GM12874 (cell line): Measurements from ENCODE around the gene DCST1.
A peak's percentile ranks its signal among the peaks of the same experiment; 100 is the strongest.

Experiments used
- TF ChIP-seq, protein P1 (sequence below): IDR thresholded peaks from 2 replicates; pipeline ENCODE4 v1.5.1; 2011; ENCODE audit warnings: low read depth, mild to moderate bottlenecking, control low read depth, low read length, moderate library complexity; ENCODE audit not compliant: insufficient read depth

Gene DCST1

DNA sequence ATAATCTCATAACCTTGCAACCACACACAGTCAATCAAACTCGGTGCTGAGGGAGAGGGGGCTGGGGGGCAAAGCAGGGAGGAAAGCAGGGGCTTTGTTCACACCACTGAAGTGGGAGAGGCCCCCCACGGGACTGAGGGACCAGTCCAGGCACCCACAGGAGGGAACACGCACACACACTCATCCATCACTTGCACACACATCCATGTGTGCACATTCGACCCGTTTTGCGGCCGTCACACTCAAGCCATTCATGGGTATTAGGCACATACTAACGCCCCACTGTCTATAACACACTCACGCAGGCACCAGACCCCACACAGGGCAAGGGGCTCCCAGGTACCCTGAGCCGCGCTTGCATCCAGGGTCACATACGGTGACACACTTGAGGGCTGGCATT lies 59.0 kb downstream of the DCST1 start:
- TF ChIP-seq, protein P1, sequence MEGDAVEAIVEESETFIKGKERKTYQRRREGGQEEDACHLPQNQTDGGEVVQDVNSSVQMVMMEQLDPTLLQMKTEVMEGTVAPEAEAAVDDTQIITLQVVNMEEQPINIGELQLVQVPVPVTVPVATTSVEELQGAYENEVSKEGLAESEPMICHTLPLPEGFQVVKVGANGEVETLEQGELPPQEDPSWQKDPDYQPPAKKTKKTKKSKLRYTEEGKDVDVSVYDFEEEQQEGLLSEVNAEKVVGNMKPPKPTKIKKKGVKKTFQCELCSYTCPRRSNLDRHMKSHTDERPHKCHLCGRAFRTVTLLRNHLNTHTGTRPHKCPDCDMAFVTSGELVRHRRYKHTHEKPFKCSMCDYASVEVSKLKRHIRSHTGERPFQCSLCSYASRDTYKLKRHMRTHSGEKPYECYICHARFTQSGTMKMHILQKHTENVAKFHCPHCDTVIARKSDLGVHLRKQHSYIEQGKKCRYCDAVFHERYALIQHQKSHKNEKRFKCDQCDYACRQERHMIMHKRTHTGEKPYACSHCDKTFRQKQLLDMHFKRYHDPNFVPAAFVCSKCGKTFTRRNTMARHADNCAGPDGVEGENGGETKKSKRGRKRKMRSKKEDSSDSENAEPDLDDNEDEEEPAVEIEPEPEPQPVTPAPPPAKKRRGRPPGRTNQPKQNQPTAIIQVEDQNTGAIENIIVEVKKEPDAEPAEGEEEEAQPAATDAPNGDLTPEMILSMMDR = no peak

DNA sequence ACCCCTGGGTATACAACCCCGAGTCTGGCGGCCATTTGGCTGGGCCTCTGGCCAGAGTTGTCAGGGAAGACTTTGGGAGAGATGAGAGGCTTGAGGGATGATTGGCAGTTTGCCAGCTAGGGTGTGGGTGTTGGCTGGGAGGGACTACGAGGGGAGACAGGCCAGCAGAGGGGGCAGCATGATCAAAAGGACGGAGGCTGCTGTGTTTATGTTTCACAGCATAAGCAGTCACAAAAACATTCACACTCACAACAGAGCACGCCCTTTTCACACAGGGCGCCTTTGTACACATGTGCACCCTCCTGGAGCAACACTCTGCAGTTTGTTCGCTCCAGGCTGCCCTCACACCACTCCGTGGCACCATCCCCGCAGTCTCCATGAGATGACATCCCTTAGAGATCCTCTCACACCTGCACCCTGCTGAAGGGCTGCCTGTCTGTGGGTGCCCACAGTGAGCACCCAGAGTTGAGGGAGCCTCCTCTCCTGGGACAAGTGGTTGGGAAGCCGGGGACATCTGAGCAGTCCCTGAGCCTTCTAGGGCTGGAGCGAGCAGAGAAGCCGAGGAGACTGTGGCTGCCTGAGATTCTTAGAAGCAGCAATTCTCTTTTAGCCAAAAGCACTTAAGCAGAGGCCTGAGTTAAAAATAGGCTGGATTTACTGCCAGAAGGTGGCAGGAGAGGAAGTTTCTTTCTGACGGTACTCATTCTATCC lies 60.4 kb downstream of the DCST1 start:
- TF ChIP-seq, protein P1 = peak; percentile 35

DNA sequence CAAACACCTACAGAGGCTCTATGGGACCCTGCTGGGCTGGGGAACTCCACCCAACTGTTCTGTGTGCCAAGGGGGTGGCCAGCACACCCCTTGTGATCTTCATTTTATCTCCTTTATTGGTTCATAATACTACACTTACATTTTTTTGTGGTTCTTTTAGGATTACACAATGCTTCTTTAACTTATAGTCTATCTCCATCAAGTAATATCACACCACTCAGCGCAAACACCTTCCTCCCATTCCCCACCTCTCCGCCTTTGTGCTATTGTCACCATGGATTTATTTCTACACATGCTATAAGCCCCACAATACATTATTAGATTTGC lies 61.0 kb downstream of the DCST1 start:
- TF ChIP-seq, protein P1 = no peak

DNA sequence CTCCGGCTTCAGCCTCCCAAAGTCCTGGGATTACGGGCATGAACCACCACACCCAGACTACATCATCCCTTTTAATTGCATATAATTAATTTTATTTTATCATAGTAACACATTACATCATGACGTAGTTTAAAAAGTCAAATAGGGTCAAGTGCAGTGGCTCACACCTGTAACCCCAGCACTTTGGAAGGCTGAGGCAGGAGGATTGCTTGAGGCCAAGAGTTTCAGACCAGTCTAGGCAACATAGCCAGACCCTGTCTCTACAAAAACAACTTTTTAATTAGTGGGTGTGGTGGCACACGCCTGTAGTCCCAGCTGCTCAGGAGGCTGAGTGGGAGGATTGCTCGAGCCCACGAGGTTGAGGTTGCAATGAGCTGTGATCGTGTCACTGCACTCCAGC lies 65.7 kb downstream of the DCST1 start:
- TF ChIP-seq, protein P1 = no peak
